Loucy (cell line): ENCODE results near the gene MS4A10.

Source experiments
- CTCF ChIP-seq: fragments of 200-600 bp; sonication (generic); conservative IDR thresholded peaks from 2 replicates; pipeline ENCODE4 v1.5.1; 2014; ENCODE audit warnings: mild to moderate bottlenecking, antibody characterized with exemption, low read length
- EZH2phosphoT487 ChIP-seq: fragments of 200-600 bp; IDR thresholded peaks from 2 replicates; pipeline ENCODE4 v1.6.1; 2018; ENCODE audit warnings: antibody characterized with exemption, mild to moderate bottlenecking, moderate library complexity, borderline replicate concordance

DNA sequence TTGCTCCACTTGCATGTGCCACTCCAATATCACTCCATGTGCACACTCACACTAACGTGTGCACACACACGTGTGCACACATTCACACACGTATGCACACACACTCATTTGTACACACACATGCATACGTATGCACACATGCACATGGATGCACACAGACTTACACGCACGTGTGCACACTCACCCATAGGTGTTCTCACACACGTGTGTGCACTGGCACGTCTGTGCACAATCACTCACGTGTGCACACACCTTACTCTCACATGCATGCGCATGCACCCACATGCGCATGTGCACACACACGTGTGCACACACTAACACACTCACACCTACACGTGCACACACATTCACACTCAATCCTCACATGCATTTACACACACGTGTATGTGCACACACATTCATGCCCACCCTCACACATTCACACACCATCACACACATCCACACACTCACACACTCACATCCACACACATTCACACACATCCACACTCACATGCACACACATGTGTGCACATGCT, 37.7 kb upstream of the MS4A10 start:
- TF ChIP-seq CTCF (no peak), EZH2phosphoT487 (no peak)
